Astrocyte (in vitro differentiated cells and primary cell): ENCODE data around the gene SLC45A3. TPM values are rescaled to one million over a fixed set of nuclear protein-coding genes. Genes with fewer than 3 reads are reported as not detected.
A peak's percentile ranks its signal among the peaks of the same experiment; 100 is the strongest.

Experiments used
- DNase-seq: peaks from one replicate; pipeline ENCODE4 v3.0.0-alpha.2; 2010; ENCODE audit warnings: low read depth
- FAIRE-seq: peaks from 2 replicates; lab custom pipeline; 2011; peaks lifted over from hg19 to GRCh38; lab: Jason Lieb, UNC
- H2AFZ ChIP-seq: 2 replicates; pipeline ENCODE4 v1.6.0; 2012; ENCODE audit warnings: low read depth, low read length, inconsistent platforms
- H3K27ac ChIP-seq: 2 replicates; pipeline ENCODE4 v1.5.1; 2011; ENCODE audit warnings: low read depth, low read length, inconsistent platforms
- H3K27me3 ChIP-seq: 2 replicates; pipeline ENCODE4 v1.6.0; 2011; ENCODE audit warnings: low read length, inconsistent platforms; ENCODE audit not compliant: insufficient read depth
- H3K36me3 ChIP-seq: 2 replicates; pipeline ENCODE4 v1.5.1; 2011; ENCODE audit warnings: low read length, inconsistent platforms; ENCODE audit not compliant: insufficient read depth
- H3K4me1 ChIP-seq: 2 replicates; pipeline ENCODE4 v1.5.1; 2011; ENCODE audit warnings: low read length, inconsistent platforms; ENCODE audit not compliant: insufficient read depth
- H3K4me2 ChIP-seq: 2 replicates; pipeline ENCODE4 v1.6.0; 2012; ENCODE audit warnings: low read length, inconsistent platforms
- H3K4me3 ChIP-seq: 2 replicates; pipeline ENCODE4 v1.5.1; 2011; ENCODE audit warnings: low read depth, mild to moderate bottlenecking, low read length, inconsistent platforms; ENCODE audit not compliant: insufficient read depth
- H3K79me2 ChIP-seq: 2 replicates; pipeline ENCODE4 v1.6.0; 2012; ENCODE audit warnings: mild to moderate bottlenecking, low read length, inconsistent platforms; ENCODE audit not compliant: insufficient read depth
- H3K9ac ChIP-seq: 2 replicates; pipeline ENCODE4 v1.6.0; 2012; ENCODE audit warnings: mild to moderate bottlenecking, low read length, inconsistent platforms
- H3K9me3 ChIP-seq: 2 replicates; pipeline ENCODE4 v1.5.1; 2012; ENCODE audit warnings: low read depth, mild to moderate bottlenecking, low read length, inconsistent platforms; ENCODE audit not compliant: insufficient read depth
- H4K20me1 ChIP-seq: 2 replicates; pipeline ENCODE4 v1.6.0; 2012; ENCODE audit warnings: low read length, inconsistent platforms; ENCODE audit not compliant: insufficient read depth
- H3K27ac Mint-ChIP-seq: one replicate; pipeline ENCODE4 v1.8.0; 2021; ENCODE audit warnings: mild to moderate bottlenecking, mixed read lengths; ENCODE audit not compliant: unreplicated experiment
- H3K27me3 Mint-ChIP-seq: one replicate; pipeline ENCODE4 v1.8.0; 2021; ENCODE audit warnings: low read depth, mixed read lengths; ENCODE audit not compliant: unreplicated experiment
- H3K36me3 Mint-ChIP-seq: one replicate; pipeline ENCODE4 v1.8.0; 2021; ENCODE audit warnings: low read depth, mixed read lengths; ENCODE audit not compliant: unreplicated experiment
- H3K4me1 Mint-ChIP-seq: one replicate; pipeline ENCODE4 v1.8.0; 2021; ENCODE audit warnings: low read depth, mixed read lengths; ENCODE audit not compliant: unreplicated experiment
- H3K4me3 Mint-ChIP-seq: one replicate; pipeline ENCODE4 v1.8.0; 2021; ENCODE audit warnings: mild to moderate bottlenecking, moderate library complexity, mixed read lengths; ENCODE audit not compliant: unreplicated experiment
- H3K9me3 Mint-ChIP-seq: one replicate; pipeline ENCODE4 v1.8.0; 2021; ENCODE audit warnings: mild to moderate bottlenecking, mixed read lengths; ENCODE audit not compliant: unreplicated experiment
- CTCF ChIP-seq: IDR thresholded peaks from 2 replicates; pipeline ENCODE4 v1.5.1; 2011; ENCODE audit warnings: low read depth, mild to moderate bottlenecking, inconsistent platforms, low read length, moderate library complexity; ENCODE audit not compliant: insufficient read depth
- EZH2 ChIP-seq: IDR thresholded peaks from 2 replicates; pipeline ENCODE4 v1.6.1; 2012; ENCODE audit warnings: mild to moderate bottlenecking, low read length, inconsistent platforms; ENCODE audit not compliant: insufficient read depth
- total RNA-seq: library from RNA; stranded (reverse); gene quantifications from 2 replicates; pipeline ENCODE4 v1.2.1, GENCODE V29; 2021

The SLC45A3 gene
- total RNA-seq, 1 donor from 2014 or later = 7.1 TPM

DNA sequence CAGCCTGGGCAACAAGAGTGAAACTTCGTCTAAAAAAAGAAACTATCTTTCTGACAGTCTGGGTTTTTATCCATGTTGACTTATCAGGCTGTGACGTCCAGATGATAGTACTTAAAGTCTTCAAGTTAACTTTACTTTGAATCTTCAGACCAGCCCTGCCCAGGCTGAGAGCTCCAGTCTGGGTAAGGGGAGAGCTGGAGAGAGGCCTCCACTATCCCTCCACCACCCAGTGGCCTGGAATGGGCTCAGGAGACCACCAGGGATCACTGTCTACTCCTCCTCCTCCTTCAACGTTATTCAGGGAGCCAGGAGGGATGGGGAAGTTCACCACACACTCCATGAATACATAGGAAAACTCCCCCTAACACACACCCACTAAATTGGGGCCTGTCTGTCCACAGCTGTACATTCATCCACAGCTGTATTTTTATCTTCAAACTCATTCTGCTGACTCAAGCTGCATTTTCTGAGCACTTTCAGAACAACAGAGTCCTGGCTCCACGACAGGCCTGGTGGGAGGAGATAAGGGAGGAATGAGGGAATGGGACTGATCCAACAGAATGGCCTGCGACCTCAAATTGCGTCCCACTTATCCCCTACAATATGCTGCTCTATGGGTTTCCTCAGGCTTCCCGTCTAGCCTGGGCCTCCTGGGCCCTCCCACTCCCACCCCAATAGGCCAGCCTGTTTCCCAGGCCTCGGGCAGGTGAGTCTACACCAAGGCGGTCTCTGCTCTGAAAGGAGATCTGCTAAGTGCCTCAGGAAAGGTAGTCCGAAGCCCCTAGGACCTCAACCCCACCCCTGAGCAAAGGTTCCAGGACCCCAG, 1.8 kb downstream of the SLC45A3 start:
- Mint-ChIP-seq H3K9me3 (no peaks in the 10 kb centered on the region), H3K4me3 (peak overlapping the region; percentile 87), H3K27ac (peak overlapping the region; percentile 72), H3K36me3 (peaks cover 2% of the 10 kb centered on the region), H3K4me1 (peaks cover 13% of the 10 kb centered on the region), H3K27me3 (peaks cover 2% of the 10 kb centered on the region)
- H3K36me3 ChIP-seq = peaks cover 2% of the 10 kb centered on the region
- peak; percentile 58 for DNase-seq
- FAIRE-seq = no peak
- H2AFZ ChIP-seq = peak overlapping the region; percentile 83
- peaks cover 13% of the 10 kb centered on the region for H3K4me1 ChIP-seq
- H3K4me2 ChIP-seq = peak overlapping the region; percentile 92
- H3K27ac ChIP-seq = peak overlapping the region; percentile 63
- H3K9me3 ChIP-seq = no peaks in the 10 kb centered on the region
- H3K79me2 ChIP-seq = peaks cover 28% of the 10 kb centered on the region
- H3K9ac ChIP-seq = peak overlapping the region; percentile 82
- TF ChIP-seq CTCF = no peak
- TF ChIP-seq EZH2 = no peak
- peak overlapping the region; percentile 69 for H3K4me3 ChIP-seq
- no peaks in the 10 kb centered on the region for H3K27me3 ChIP-seq
- H4K20me1 ChIP-seq = peaks cover 17% of the 10 kb centered on the region

- Histone ChIP-seq H3K4me2 (no peak overlapping the region), H3K27ac (no peak overlapping the region), H3K4me3 (no peak overlapping the region), H3K27me3 (no peaks in the 10 kb centered on the region), H3K9ac (no peak overlapping the region), H3K79me2 (peaks cover 28% of the 10 kb centered on the region), H3K36me3 (peaks cover 2% of the 10 kb centered on the region), H2AFZ (no peak overlapping the region), H3K4me1 (peaks cover 13% of the 10 kb centered on the region), H4K20me1 (peaks cover 27% of the 10 kb centered on the region), H3K9me3 (no peaks in the 10 kb centered on the region)
- no peak for DNase-seq
- Mint-ChIP-seq H3K36me3 (peaks cover 2% of the 10 kb centered on the region), H3K27ac (no peak overlapping the region), H3K9me3 (no peaks in the 10 kb centered on the region), H3K4me3 (no peak overlapping the region), H3K4me1 (peaks cover 14% of the 10 kb centered on the region), H3K27me3 (peaks cover 2% of the 10 kb centered on the region)
- TF ChIP-seq EZH2 (no peak), CTCF (no peak)
- FAIRE-seq = no peak
Measured at GRCh38 chr1:205677167-205677566, 3.1 kb downstream of the SLC45A3 start.

GRCh38 chr1:205676597-205676996, 3.7 kb downstream of the SLC45A3 start:
- Histone ChIP-seq H3K9me3 (no peaks in the 10 kb centered on the region), H3K4me2 (no peak overlapping the region), H3K36me3 (peaks cover 2% of the 10 kb centered on the region), H3K4me1 (peaks cover 13% of the 10 kb centered on the region), H2AFZ (no peak overlapping the region), H3K27ac (no peak overlapping the region), H3K9ac (no peak overlapping the region), H4K20me1 (peaks cover 27% of the 10 kb centered on the region), H3K79me2 (peaks cover 28% of the 10 kb centered on the region), H3K27me3 (no peaks in the 10 kb centered on the region), H3K4me3 (no peak overlapping the region)
- H3K27me3 Mint-ChIP-seq = peaks cover 2% of the 10 kb centered on the region
- peaks cover 2% of the 10 kb centered on the region for H3K36me3 Mint-ChIP-seq
- no peak overlapping the region for H3K4me3 Mint-ChIP-seq
- H3K27ac Mint-ChIP-seq = no peak overlapping the region
- FAIRE-seq = no peak
- no peak for TF ChIP-seq EZH2
- no peak for TF ChIP-seq CTCF
- peaks cover 19% of the 10 kb centered on the region for H3K4me1 Mint-ChIP-seq
- no peaks in the 10 kb centered on the region for H3K9me3 Mint-ChIP-seq
- DNase-seq = no peak
